OCI-LY1 (cell line): ENCODE measurements around the gene FMN2.

Source experiments
- H2AFZ ChIP-seq: fragments of 200-600 bp; sonication (generic), shearing (Covaris generic); 2 replicates; pipeline ENCODE4 v1.6.0; 2014; ENCODE audit warnings: antibody characterized with exemption, mild to moderate bottlenecking, low read length
- H3F3A ChIP-seq: fragments of 200-600 bp; sonication (generic), shearing (Covaris generic); 2 replicates; pipeline ENCODE4 v1.6.0; 2014; ENCODE audit warnings: mild to moderate bottlenecking, antibody characterized with exemption, low read length, moderate library complexity; ENCODE audit not compliant: insufficient read depth
- H3K27ac ChIP-seq: fragments of 200-600 bp; sonication (generic); 2 replicates; pipeline ENCODE4 v1.5.1; 2014; ENCODE audit warnings: low read length, mixed run types, mild to moderate bottlenecking, low read depth; ENCODE audit not compliant: poor library complexity, severe bottlenecking
- H3K27me3 ChIP-seq: fragments of 200-600 bp; sonication (generic); 2 replicates; pipeline ENCODE4 v1.6.0; 2014; ENCODE audit warnings: antibody characterized with exemption, mild to moderate bottlenecking, low read length, moderate library complexity; ENCODE audit not compliant: insufficient read depth
- H3K36me3 ChIP-seq: fragments of 200-600 bp; sonication (generic); 2 replicates; pipeline ENCODE4 v1.6.1; 2014; ENCODE audit warnings: mild to moderate bottlenecking, antibody characterized with exemption, low read length, moderate library complexity, mixed read lengths; ENCODE audit not compliant: insufficient read depth
- H3K4me1 ChIP-seq: fragments of 200-600 bp; sonication (generic); 2 replicates; pipeline ENCODE4 v1.5.1; 2014; ENCODE audit warnings: mild to moderate bottlenecking, low read length, moderate library complexity; ENCODE audit not compliant: insufficient read depth, severe bottlenecking
- H3K4me2 ChIP-seq: fragments of 200-600 bp; sonication (generic), shearing (Covaris generic); 2 replicates; pipeline ENCODE4 v1.6.1; 2014; ENCODE audit warnings: low read length
- H3K4me3 ChIP-seq: fragments of 200-600 bp; sonication (generic); 2 replicates; pipeline ENCODE4 v1.5.1; 2014; ENCODE audit warnings: low read length, low read depth, mild to moderate bottlenecking, mixed read lengths; ENCODE audit not compliant: poor library complexity, severe bottlenecking
- H3K79me2 ChIP-seq: fragments of 200-600 bp; shearing (Covaris generic); 2 replicates; pipeline ENCODE4 v1.6.1; 2016; ENCODE audit warnings: mixed run types, low read length, mixed read lengths; ENCODE audit not compliant: insufficient read depth
- H3K9ac ChIP-seq: fragments of 200-600 bp; sonication (generic), shearing (Covaris generic); 2 replicates; pipeline ENCODE4 v1.6.1; 2014; ENCODE audit warnings: mild to moderate bottlenecking, low read length, mixed read lengths
- H3K9me2 ChIP-seq: fragments of 200-600 bp; sonication (generic), shearing (Covaris generic); 2 replicates; pipeline ENCODE4 v1.6.1; 2014; ENCODE audit warnings: low read depth, mild to moderate bottlenecking, low read length, mixed read lengths
- H3K9me3 ChIP-seq: fragments of 200-600 bp; shearing (Covaris generic); 2 replicates; pipeline ENCODE4 v1.6.1; 2014; ENCODE audit warnings: low read length, mixed read lengths
- H4K20me1 ChIP-seq: fragments of 200-600 bp; sonication (generic), shearing (Covaris generic); 2 replicates; pipeline ENCODE4 v1.6.0; 2016; ENCODE audit warnings: mild to moderate bottlenecking, low read length; ENCODE audit not compliant: insufficient read depth
- EZH2 ChIP-seq: fragments of 200-600 bp; sonication (generic), shearing (Covaris generic); IDR thresholded peaks from 2 replicates; pipeline ENCODE4 v1.8.0; 2017; ENCODE audit warnings: borderline replicate concordance, mixed run types, mild to moderate bottlenecking, antibody characterized with exemption, low read length, moderate library complexity, mixed read lengths
- TF ChIP-seq, protein P1 (sequence below): fragments of 200-600 bp; sonication (generic), shearing (Covaris generic); IDR thresholded peaks from 2 replicates; pipeline ENCODE4 v1.5.1; 2017; ENCODE audit warnings: mild to moderate bottlenecking, antibody characterized with exemption, low read length, moderate library complexity, mixed read lengths

FMN2 gene

GRCh38 chr1:240351690-240352089 is 260.0 kb downstream of the FMN2 start:
- no peaks in the 10 kb centered on the region for H3K4me1 ChIP-seq
- no peak for TF ChIP-seq EZH2
- TF ChIP-seq, protein P1, sequence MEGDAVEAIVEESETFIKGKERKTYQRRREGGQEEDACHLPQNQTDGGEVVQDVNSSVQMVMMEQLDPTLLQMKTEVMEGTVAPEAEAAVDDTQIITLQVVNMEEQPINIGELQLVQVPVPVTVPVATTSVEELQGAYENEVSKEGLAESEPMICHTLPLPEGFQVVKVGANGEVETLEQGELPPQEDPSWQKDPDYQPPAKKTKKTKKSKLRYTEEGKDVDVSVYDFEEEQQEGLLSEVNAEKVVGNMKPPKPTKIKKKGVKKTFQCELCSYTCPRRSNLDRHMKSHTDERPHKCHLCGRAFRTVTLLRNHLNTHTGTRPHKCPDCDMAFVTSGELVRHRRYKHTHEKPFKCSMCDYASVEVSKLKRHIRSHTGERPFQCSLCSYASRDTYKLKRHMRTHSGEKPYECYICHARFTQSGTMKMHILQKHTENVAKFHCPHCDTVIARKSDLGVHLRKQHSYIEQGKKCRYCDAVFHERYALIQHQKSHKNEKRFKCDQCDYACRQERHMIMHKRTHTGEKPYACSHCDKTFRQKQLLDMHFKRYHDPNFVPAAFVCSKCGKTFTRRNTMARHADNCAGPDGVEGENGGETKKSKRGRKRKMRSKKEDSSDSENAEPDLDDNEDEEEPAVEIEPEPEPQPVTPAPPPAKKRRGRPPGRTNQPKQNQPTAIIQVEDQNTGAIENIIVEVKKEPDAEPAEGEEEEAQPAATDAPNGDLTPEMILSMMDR = no peak
- H3K4me3 ChIP-seq = no peak overlapping the region
- no peak overlapping the region for H3K4me2 ChIP-seq
- no peak overlapping the region for H3K9ac ChIP-seq
- H3F3A ChIP-seq = no peaks in the 10 kb centered on the region
- H3K9me2 ChIP-seq = no peaks in the 10 kb centered on the region
- no peaks in the 10 kb centered on the region for H4K20me1 ChIP-seq
- H3K27ac ChIP-seq = no peak overlapping the region
- no peaks in the 10 kb centered on the region for H3K27me3 ChIP-seq
- H3K79me2 ChIP-seq = no peaks in the 10 kb centered on the region
- no peak overlapping the region for H2AFZ ChIP-seq
- H3K9me3 ChIP-seq = no peaks in the 10 kb centered on the region
- H3K36me3 ChIP-seq = no peaks in the 10 kb centered on the region

- TF ChIP-seq EZH2 = no peak
- TF ChIP-seq, protein P1 = no peak
- H4K20me1 ChIP-seq = no peaks in the 10 kb centered on the region
- no peak overlapping the region for H3K4me3 ChIP-seq
These were observed 261.1 kb downstream of the FMN2 start for GRCh38 chr1:240352769-240353168.

DNA sequence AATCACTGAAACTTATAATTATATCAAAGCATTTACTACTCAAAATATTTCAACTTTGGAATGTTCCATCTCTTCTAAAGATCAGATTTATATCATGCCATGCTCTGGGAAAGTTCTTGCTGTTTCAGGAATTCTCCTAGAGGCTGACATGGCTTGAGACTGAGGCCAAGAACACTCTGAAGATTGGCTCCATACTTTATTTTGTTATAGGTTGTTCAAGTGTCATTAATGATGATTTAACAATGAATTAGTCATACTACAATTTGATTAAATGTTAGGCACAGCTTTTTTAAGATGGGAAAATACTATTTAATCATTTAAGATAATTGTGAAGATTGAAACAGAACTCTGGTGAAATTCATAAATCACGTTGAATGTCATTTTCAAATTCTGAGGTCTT is 264.9 kb downstream of the FMN2 start:
- Histone ChIP-seq H3K9me2 (no peaks in the 10 kb centered on the region), H3K36me3 (no peaks in the 10 kb centered on the region), H3K27me3 (no peaks in the 10 kb centered on the region)

More at GRCh38 chr1:240352769-240353168, 261.1 kb downstream of the FMN2 start:
- H3K9ac ChIP-seq = no peak overlapping the region
- no peaks in the 10 kb centered on the region for H3K4me1 ChIP-seq
- H3K27me3 ChIP-seq = no peaks in the 10 kb centered on the region
- H3K79me2 ChIP-seq = no peaks in the 10 kb centered on the region
- H3K9me2 ChIP-seq = no peaks in the 10 kb centered on the region
- no peaks in the 10 kb centered on the region for H3K9me3 ChIP-seq
- no peak overlapping the region for H3K4me2 ChIP-seq
- no peak overlapping the region for H2AFZ ChIP-seq
- no peaks in the 10 kb centered on the region for H3K36me3 ChIP-seq
- H3F3A ChIP-seq = no peaks in the 10 kb centered on the region
- H3K27ac ChIP-seq = no peak overlapping the region

More for the DNA sequence above, 264.9 kb downstream of the FMN2 start:
- TF ChIP-seq, protein P1 = no peak
- no peak for TF ChIP-seq EZH2
- no peaks in the 10 kb centered on the region for H3K4me1 ChIP-seq
- no peaks in the 10 kb centered on the region for H3K79me2 ChIP-seq
- no peaks in the 10 kb centered on the region for H4K20me1 ChIP-seq
- no peaks in the 10 kb centered on the region for H3K9me3 ChIP-seq
- no peak overlapping the region for H3K27ac ChIP-seq
- H2AFZ ChIP-seq = no peak overlapping the region
- no peak overlapping the region for H3K4me2 ChIP-seq
- no peaks in the 10 kb centered on the region for H3F3A ChIP-seq
- no peak overlapping the region for H3K9ac ChIP-seq
- H3K4me3 ChIP-seq = no peak overlapping the region
